ENCODE results near the gene KIF20B. TPM values are rescaled to one million over a fixed set of nuclear protein-coding genes. Genes with fewer than 3 reads are reported as not detected.

The KIF20B gene
- 36.0 and 54.3 TPM in 2 replicates for total RNA-seq

GRCh38 chr10:89701242-89702120 is at the start of gene KIF20B:
KIF20B (plus strand) TSS chr10:89701590; CDS start chr10:89705295, 3,705 bp downstream.

Other genes with a start within 250 kb of the KIF20B start
- gene SLC16A12, start 166.0 kb upstream of the KIF20B start, total RNA-seq: 0.80 TPM in 1 of 2 replicates, not detected in the other
- gene PANK1, start 56.3 kb upstream of the KIF20B start, total RNA-seq: 4.4 and 5.6 TPM in 2 replicates

All from thoracic aorta endothelial cell (primary cell).